Neural progenitor cell (in vitro differentiated cells): ENCODE measurements around the gene STX16. TPM values are rescaled to one million over a fixed set of nuclear protein-coding genes. Genes with fewer than 3 reads are reported as not detected.
A peak's percentile ranks its signal among the peaks of the same experiment; 100 is the strongest.

Experiments used
- DNase-seq: peaks from one replicate; pipeline ENCODE4 v3.0.0-alpha.2; 2016; ENCODE audit warnings: low spot score
- H2AFZ ChIP-seq: fragments of 200-600 bp; sonication (generic); replicated peaks from 2 replicates; pipeline ENCODE4 v1.6.1; 2016; ENCODE audit warnings: antibody characterized with exemption
- H3F3A ChIP-seq: fragments of 200-600 bp; sonication (generic); 2 replicates; pipeline ENCODE4 v1.6.1; 2016; ENCODE audit warnings: antibody characterized with exemption, low read depth
- H3K27ac ChIP-seq: fragments of 200-600 bp; sonication (generic); 2 replicates; pipeline ENCODE4 v1.5.1; 2016; ENCODE audit warnings: mild to moderate bottlenecking
- H3K27me3 ChIP-seq: fragments of 200-600 bp; sonication (generic); 2 replicates; pipeline ENCODE4 v1.6.1; 2016; ENCODE audit warnings: mild to moderate bottlenecking, moderate library complexity
- H3K36me3 ChIP-seq: fragments of 200-600 bp; sonication (generic); 2 replicates; pipeline ENCODE4 v1.5.1; 2016
- H3K4me1 ChIP-seq: fragments of 200-600 bp; sonication (generic); 2 replicates; pipeline ENCODE4 v1.6.1; 2016; ENCODE audit warnings: mixed run types
- H3K4me2 ChIP-seq: fragments of 200-600 bp; sonication (generic); 2 replicates; pipeline ENCODE4 v1.6.1; 2016
- H3K4me3 ChIP-seq: fragments of 200-600 bp; sonication (generic); 2 replicates; pipeline ENCODE4 v1.5.1; 2016
- H3K79me2 ChIP-seq: fragments of 200-600 bp; sonication (generic); 2 replicates; pipeline ENCODE4 v1.6.1; 2016; ENCODE audit warnings: low read depth
- H3K9ac ChIP-seq: fragments of 200-600 bp; sonication (generic); 2 replicates; pipeline ENCODE4 v1.6.1; 2016
- H3K9me3 ChIP-seq: fragments of 200-600 bp; sonication (generic); 2 replicates; pipeline ENCODE4 v1.5.1; 2016; ENCODE audit warnings: low read depth
- H4K20me1 ChIP-seq: fragments of 200-600 bp; sonication (generic); 2 replicates; pipeline ENCODE4 v1.6.1; 2016; ENCODE audit warnings: low read depth
- H3K27ac Mint-ChIP-seq: 3 replicates; pipeline ENCODE4 v1.8.0; 2021; ENCODE audit warnings: mixed read lengths
- H3K27me3 Mint-ChIP-seq: 2 replicates; pipeline ENCODE4 v1.8.0; 2022; ENCODE audit warnings: low read depth, mild to moderate bottlenecking, inconsistent platforms, moderate library complexity, mixed read lengths; ENCODE audit not compliant: insufficient read depth
- H3K36me3 Mint-ChIP-seq: 3 replicates; pipeline ENCODE4 v1.8.0; 2021; ENCODE audit warnings: mixed read lengths
- H3K4me1 Mint-ChIP-seq: 3 replicates; pipeline ENCODE4 v1.8.0; 2021; ENCODE audit warnings: mixed read lengths
- H3K4me3 Mint-ChIP-seq: 3 replicates; pipeline ENCODE4 v1.8.0; 2021; ENCODE audit warnings: mild to moderate bottlenecking, moderate library complexity, mixed read lengths
- H3K9me3 Mint-ChIP-seq: 3 replicates; pipeline ENCODE4 v1.8.0; 2020; ENCODE audit warnings: mixed read lengths
- EZH2 ChIP-seq: fragments of 200-600 bp; sonication (generic); IDR thresholded peaks from 2 replicates; pipeline ENCODE4 v1.6.1; 2017; ENCODE audit warnings: antibody characterized with exemption, mild to moderate bottlenecking, moderate library complexity
- EZH2phosphoT487 ChIP-seq: fragments of 200-600 bp; sonication (generic); IDR thresholded peaks from 2 replicates; pipeline ENCODE4 v1.6.1; 2017; ENCODE audit warnings: antibody characterized with exemption
- total RNA-seq: library from RNA; depleted of rRNA; stranded (reverse); fragments of >200 nt; gene quantifications from 2 replicates; pipeline ENCODE4 v1.2.3, GENCODE V29; 2015; ENCODE audit warnings: low replicate concordance
- TF ChIP-seq, protein P1 (sequence below): fragments of 200-600 bp; sonication (generic); IDR thresholded peaks from 2 replicates; pipeline ENCODE4 v1.5.1; 2017; ENCODE audit warnings: antibody characterized with exemption, mild to moderate bottlenecking

Gene STX16
- total RNA-seq, 1 donor from 2014 or later, result 46.6 TPM

DNA sequence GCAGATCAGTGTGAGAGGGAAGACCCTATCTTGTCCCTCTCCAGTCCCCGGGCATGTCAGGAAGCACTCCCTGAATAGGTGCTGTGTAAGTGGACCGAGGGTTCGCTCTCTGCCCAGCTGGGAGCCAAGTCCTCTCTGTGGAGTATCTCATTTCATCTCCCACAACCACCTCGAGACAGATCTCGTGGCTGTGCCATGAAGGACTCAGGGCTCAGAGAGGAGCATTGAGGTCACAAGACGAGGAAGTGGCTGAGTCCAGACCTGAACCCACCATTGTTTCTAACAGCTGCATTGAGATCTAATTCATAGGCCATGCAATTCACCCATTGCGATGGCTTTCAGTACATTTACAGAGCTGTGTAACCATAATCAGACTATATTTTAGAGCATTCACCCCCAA is 34.7 kb upstream of the STX16 start:
- no peaks in the 10 kb centered on the region for H4K20me1 ChIP-seq
- Mint-ChIP-seq H3K9me3 (peaks cover 3% of the 10 kb centered on the region), H3K4me3 (no peak overlapping the region), H3K36me3 (no peaks in the 10 kb centered on the region), H3K27me3 (peaks cover 9% of the 10 kb centered on the region), H3K4me1 (peaks cover 19% of the 10 kb centered on the region), H3K27ac (no peak overlapping the region)
- H3K27me3 ChIP-seq, result no peaks in the 10 kb centered on the region
- H3F3A ChIP-seq, result no peaks in the 10 kb centered on the region
- H3K4me3 ChIP-seq, result no peak overlapping the region
- no peak overlapping the region for H3K27ac ChIP-seq
- no peaks in the 10 kb centered on the region for H3K36me3 ChIP-seq
- no peak overlapping the region for H2AFZ ChIP-seq
- no peaks in the 10 kb centered on the region for H3K79me2 ChIP-seq
- no peaks in the 10 kb centered on the region for H3K4me1 ChIP-seq
- no peak for DNase-seq
- TF ChIP-seq, protein P1, sequence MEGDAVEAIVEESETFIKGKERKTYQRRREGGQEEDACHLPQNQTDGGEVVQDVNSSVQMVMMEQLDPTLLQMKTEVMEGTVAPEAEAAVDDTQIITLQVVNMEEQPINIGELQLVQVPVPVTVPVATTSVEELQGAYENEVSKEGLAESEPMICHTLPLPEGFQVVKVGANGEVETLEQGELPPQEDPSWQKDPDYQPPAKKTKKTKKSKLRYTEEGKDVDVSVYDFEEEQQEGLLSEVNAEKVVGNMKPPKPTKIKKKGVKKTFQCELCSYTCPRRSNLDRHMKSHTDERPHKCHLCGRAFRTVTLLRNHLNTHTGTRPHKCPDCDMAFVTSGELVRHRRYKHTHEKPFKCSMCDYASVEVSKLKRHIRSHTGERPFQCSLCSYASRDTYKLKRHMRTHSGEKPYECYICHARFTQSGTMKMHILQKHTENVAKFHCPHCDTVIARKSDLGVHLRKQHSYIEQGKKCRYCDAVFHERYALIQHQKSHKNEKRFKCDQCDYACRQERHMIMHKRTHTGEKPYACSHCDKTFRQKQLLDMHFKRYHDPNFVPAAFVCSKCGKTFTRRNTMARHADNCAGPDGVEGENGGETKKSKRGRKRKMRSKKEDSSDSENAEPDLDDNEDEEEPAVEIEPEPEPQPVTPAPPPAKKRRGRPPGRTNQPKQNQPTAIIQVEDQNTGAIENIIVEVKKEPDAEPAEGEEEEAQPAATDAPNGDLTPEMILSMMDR, result no peak
- TF ChIP-seq EZH2phosphoT487 (no peak), EZH2 (no peak)
- no peak overlapping the region for H3K9ac ChIP-seq
- H3K4me2 ChIP-seq, result no peak overlapping the region
- H3K9me3 ChIP-seq, result no peaks in the 10 kb centered on the region

DNA sequence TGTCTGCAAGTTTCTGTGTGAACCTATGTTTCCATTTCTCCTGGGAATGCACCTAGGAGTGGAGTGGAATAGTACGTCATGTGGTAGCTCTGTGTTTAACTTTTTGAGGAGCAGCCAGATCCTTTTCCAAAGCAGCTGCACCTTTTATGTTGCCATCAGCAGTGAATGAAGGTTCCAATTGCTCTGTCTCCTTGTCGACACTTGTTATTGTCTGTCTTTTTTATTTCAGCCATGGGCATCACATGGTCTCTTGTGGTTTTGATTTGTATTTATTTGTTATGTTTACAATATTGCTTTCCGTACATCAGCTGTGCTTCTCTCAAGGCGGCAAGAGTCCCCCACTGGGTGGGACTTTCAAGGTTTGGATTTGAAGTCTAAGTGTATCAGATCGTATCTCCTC is 33.9 kb upstream of the STX16 start:
- no peak overlapping the region for H3K27ac ChIP-seq
- no peaks in the 10 kb centered on the region for H3K36me3 ChIP-seq
- H3K4me2 ChIP-seq, result no peak overlapping the region
- no peaks in the 10 kb centered on the region for H4K20me1 ChIP-seq
- no peaks in the 10 kb centered on the region for H3K4me1 ChIP-seq
- no peaks in the 10 kb centered on the region for H3K27me3 ChIP-seq
- Mint-ChIP-seq H3K9me3 (peaks cover 3% of the 10 kb centered on the region), H3K4me1 (peaks cover 19% of the 10 kb centered on the region), H3K36me3 (no peaks in the 10 kb centered on the region), H3K27ac (no peak overlapping the region), H3K27me3 (peaks cover 9% of the 10 kb centered on the region), H3K4me3 (no peak overlapping the region)
- no peak overlapping the region for H2AFZ ChIP-seq
- no peaks in the 10 kb centered on the region for H3F3A ChIP-seq
- TF ChIP-seq EZH2, result no peak
- no peak for TF ChIP-seq EZH2phosphoT487
- TF ChIP-seq, protein P1, result no peak
- no peaks in the 10 kb centered on the region for H3K79me2 ChIP-seq
- no peak overlapping the region for H3K4me3 ChIP-seq
- H3K9me3 ChIP-seq, result no peaks in the 10 kb centered on the region
- no peak overlapping the region for H3K9ac ChIP-seq
- no peak for DNase-seq

DNA sequence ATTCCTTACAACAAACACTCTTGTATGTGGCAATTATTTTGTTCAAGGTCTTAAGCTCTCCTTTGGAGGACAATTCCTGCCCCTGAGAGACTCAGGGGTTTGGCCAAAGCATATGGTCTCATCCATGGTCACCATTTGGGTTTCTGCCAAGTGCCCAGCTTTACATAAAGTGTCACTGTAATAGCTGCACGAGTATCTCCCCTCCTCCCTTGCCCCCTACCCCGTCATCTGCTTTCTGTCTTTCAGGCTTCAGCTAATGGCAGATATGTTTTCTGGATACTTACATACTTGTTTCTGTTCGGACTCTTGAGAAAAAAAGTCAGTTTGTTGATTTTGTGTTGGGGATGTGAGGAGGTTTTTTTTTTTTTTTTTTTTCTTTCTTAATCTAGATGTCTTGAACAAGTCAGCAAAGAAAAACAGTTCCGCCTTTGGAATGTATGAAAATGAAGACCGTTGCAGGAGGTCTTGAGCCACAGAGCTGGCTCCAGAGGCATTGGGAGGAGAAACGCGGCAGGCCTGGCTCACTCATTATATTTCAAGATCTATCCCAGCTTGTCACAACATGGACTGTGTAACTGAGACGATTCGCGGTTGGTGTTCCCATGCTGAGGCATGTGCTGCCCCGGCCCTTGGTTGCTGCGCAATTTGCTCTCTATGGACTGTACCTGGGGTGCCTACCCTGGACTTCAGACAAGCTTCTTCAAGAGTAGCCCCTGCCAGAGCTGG is 32.6 kb upstream of the STX16 start:
- H3K27ac Mint-ChIP-seq, result peak overlapping the region; percentile 50
- DNase-seq, result no peak
- H3K4me2 ChIP-seq, result no peak overlapping the region
- H3K27ac ChIP-seq, result no peak overlapping the region
- no peaks in the 10 kb centered on the region for H3F3A ChIP-seq
- no peaks in the 10 kb centered on the region for H3K36me3 ChIP-seq
- H3K9me3 Mint-ChIP-seq, result peaks cover 3% of the 10 kb centered on the region
- H3K4me1 ChIP-seq, result no peaks in the 10 kb centered on the region
- H3K9me3 ChIP-seq, result no peaks in the 10 kb centered on the region
- no peak overlapping the region for H3K4me3 Mint-ChIP-seq
- H3K4me3 ChIP-seq, result no peak overlapping the region
- TF ChIP-seq, protein P1, result no peak
- TF ChIP-seq EZH2, result no peak
- no peaks in the 10 kb centered on the region for H3K27me3 ChIP-seq
- H3K9ac ChIP-seq, result no peak overlapping the region
- H3K27me3 Mint-ChIP-seq, result peaks cover 9% of the 10 kb centered on the region
- H2AFZ ChIP-seq, result no peak overlapping the region
- no peaks in the 10 kb centered on the region for H4K20me1 ChIP-seq
- no peaks in the 10 kb centered on the region for H3K79me2 ChIP-seq
- H3K4me1 Mint-ChIP-seq, result peaks cover 19% of the 10 kb centered on the region
- H3K36me3 Mint-ChIP-seq, result no peaks in the 10 kb centered on the region
